B cell (primary cell): ENCODE measurements around the gene DDOST. TPM values are rescaled to one million over a fixed set of nuclear protein-coding genes. Genes with fewer than 3 reads are reported as not detected.

Experiments
- ATAC-seq: fragments of 200-7000 bp; cut with Tn5 transposase; one replicate; pipeline ENCODE4 v1.10.0; 2021; ENCODE audit warnings: low read depth, mild to moderate bottlenecking, moderate number of reproducible peaks, moderate library complexity
- CTCF ChIA-PET: fragments of 350-600 bp; sonication (Branson Sonifier 250); formaldehyde crosslinking; loops from one replicate; lab custom pipeline; 2021; ENCODE audit warnings: antibody characterized with exemption, inconsistent platforms; lab: Charles Lee
- POLR2A ChIA-PET: fragments of 350-600 bp; sonication (Branson Sonifier 250); formaldehyde crosslinking; loops from one replicate; lab custom pipeline; 2021; ENCODE audit warnings: antibody characterized with exemption; lab: Charles Lee
- DNase-seq: peaks from one replicate; pipeline ENCODE4 v3.0.0; 2013
- H2AFZ ChIP-seq: 2 replicates; pipeline ENCODE4 v1.6.1; 2012; ENCODE audit warnings: mild to moderate bottlenecking, low read depth, low read length; ENCODE audit not compliant: insufficient read depth, poor library complexity, severe bottlenecking
- H3K27ac ChIP-seq, 2 donors: 1 replicate in 1 of 2; 2 replicates in 1 of 2; pipeline ENCODE4 v1.5.1; 2012 to 2013; ENCODE audit warnings: low read length in 2 of 2, mild to moderate bottlenecking in 2 of 2, moderate library complexity in 1 of 2
- H3K27me3 ChIP-seq, 4 experiments: fragments of 200-600 bp in 1 of 4; sonication (generic) in 1 of 4; replicated peaks in 1 of 4; 1 replicate in 2 of 4; 2 replicates in 2 of 4; pipeline versions ENCODE4 v1.6.1 to v1.7.0; 2013 to 2016; ENCODE audit warnings: low read length in 3 of 4, mild to moderate bottlenecking in 2 of 4, mixed read lengths in 1 of 4, moderate library complexity in 1 of 4; ENCODE audit not compliant: insufficient read depth in 4 of 4, control insufficient read depth in 3 of 4; ENCODE audit errors: control extremely low read depth in 1 of 4
- H3K36me3 ChIP-seq, 2 experiments: replicated peaks in 1 of 2; 1 replicate in 1 of 2; 2 replicates in 1 of 2; pipeline versions ENCODE4 v1.6.1 to v1.7.1; 2013; ENCODE audit warnings: low read length in 1 of 2; ENCODE audit not compliant: insufficient read depth in 2 of 2, control insufficient read depth in 1 of 2; ENCODE audit errors: control extremely low read depth in 1 of 2, extremely low read depth in 1 of 2
- H3K4me1 ChIP-seq, 2 donors: fragments of 200-600 bp in 1 of 2; sonication (generic) in 1 of 2; 1 replicate in 1 of 2; 2 replicates in 1 of 2; pipeline versions ENCODE4 v1.5.1 to v1.6.1; 2013 to 2017; ENCODE audit warnings: low read length in 2 of 2; ENCODE audit not compliant: control insufficient read depth in 2 of 2, insufficient read depth in 2 of 2
- H3K4me2 ChIP-seq: replicated peaks from 2 replicates; pipeline ENCODE3; 2012; ENCODE audit warnings: mild to moderate bottlenecking, low read depth, low read length; ENCODE audit not compliant: poor library complexity, severe bottlenecking
- H3K4me3 ChIP-seq, 5 experiments: fragments of 200-600 bp in 1 of 5; sonication (generic) in 1 of 5; 1 replicate in 3 of 5; 2 replicates in 2 of 5; pipeline versions ENCODE4 v1.5.1 to v1.7.0; 2011 to 2016; ENCODE audit warnings: low read length in 4 of 5, mild to moderate bottlenecking in 4 of 5, low read depth in 2 of 5, control low read depth in 1 of 5, moderate library complexity in 1 of 5; ENCODE audit not compliant: insufficient read depth in 1 of 5; ENCODE audit errors: control extremely low read depth in 1 of 5, extremely low read depth in 1 of 5
- H3K79me2 ChIP-seq: fragments of 200-600 bp; sonication (generic); one replicate; pipeline ENCODE4 v1.6.0; 2016; ENCODE audit warnings: low read length; ENCODE audit not compliant: control insufficient read depth, insufficient read depth
- H3K9ac ChIP-seq: fragments of 200-600 bp; sonication (generic); 2 replicates; pipeline ENCODE4 v1.6.1; 2017; ENCODE audit warnings: mild to moderate bottlenecking, low read length, moderate library complexity
- H3K9me3 ChIP-seq, 3 donors: one replicate each; pipeline versions ENCODE4 v1.6.1 to v1.7.1; 2013; ENCODE audit warnings: low read length in 2 of 3; ENCODE audit not compliant: control insufficient read depth in 2 of 3, insufficient read depth in 1 of 3; ENCODE audit errors: control extremely low read depth in 1 of 3
- H4K20me1 ChIP-seq: 2 replicates; pipeline ENCODE4 v1.6.0; 2012; ENCODE audit warnings: mild to moderate bottlenecking, low read length; ENCODE audit not compliant: insufficient read depth, control insufficient read depth, poor library complexity, severe bottlenecking
- H3K27ac Mint-ChIP-seq: one replicate; pipeline ENCODE4 v1.8.0; 2021; ENCODE audit warnings: mixed read lengths
- H3K27me3 Mint-ChIP-seq: one replicate; pipeline ENCODE4 v1.8.0; 2021; ENCODE audit warnings: mixed read lengths
- H3K4me1 Mint-ChIP-seq: one replicate; pipeline ENCODE4 v1.8.0; 2021; ENCODE audit warnings: mixed read lengths
- H3K4me3 Mint-ChIP-seq: one replicate; pipeline ENCODE4 v1.8.0; 2021; ENCODE audit warnings: mixed read lengths
- H3K9me3 Mint-ChIP-seq: one replicate; pipeline ENCODE4 v1.8.0; 2022; ENCODE audit warnings: mixed read lengths; ENCODE audit not compliant: insufficient read depth
- CTCF ChIP-seq: fragments of 200-600 bp; IDR thresholded peaks from one replicate; pipeline ENCODE4 v1.8.0; 2022; ENCODE audit warnings: antibody characterized with exemption, mild to moderate bottlenecking
- EZH2 ChIP-seq: IDR thresholded peaks from 2 replicates; pipeline ENCODE4 v1.6.1; 2012; ENCODE audit warnings: borderline replicate concordance, low read depth, mild to moderate bottlenecking, moderate library complexity, low read length; ENCODE audit not compliant: insufficient read depth, poor library complexity, severe bottlenecking
- WGBS: methylation state at CpG from one replicate; pipeline ENCODE4 v1.1.5; 2013; ENCODE audit warnings: missing lambda C conversion rate; ENCODE audit not compliant: insufficient coverage; 5-methylcytosine and 5-hydroxymethylcytosine counted together
- intact Hi-C: fragments of 100-400 bp; cut with micrococcal nuclease; formaldehyde crosslinking; loops from one replicate; pipeline ENCODE4 v1.10.0; 2022
- polyA plus RNA-seq: library from polyadenylated mRNA; depleted of rRNA; stranded (reverse); fragments of >200 nt; gene quantifications from 2 replicates; pipeline ENCODE4 v1.2.3, GENCODE V29; 2012
- total RNA-seq, 2 donors: library from RNA; stranded (reverse); fragments of 120-200 nt in 1 of 2; gene quantifications; 1 replicate in 1 of 2; 2 replicates in 1 of 2; pipeline versions ENCODE4 v1.2.3 to v1.2.4, GENCODE V29; 2013 to 2022

The DDOST gene
- total and polyA plus RNA-seq, 2 donors (not counting 1 experiment from before 2014, with no cell fraction given) = 73.5 to 99.2 TPM

DNA sequence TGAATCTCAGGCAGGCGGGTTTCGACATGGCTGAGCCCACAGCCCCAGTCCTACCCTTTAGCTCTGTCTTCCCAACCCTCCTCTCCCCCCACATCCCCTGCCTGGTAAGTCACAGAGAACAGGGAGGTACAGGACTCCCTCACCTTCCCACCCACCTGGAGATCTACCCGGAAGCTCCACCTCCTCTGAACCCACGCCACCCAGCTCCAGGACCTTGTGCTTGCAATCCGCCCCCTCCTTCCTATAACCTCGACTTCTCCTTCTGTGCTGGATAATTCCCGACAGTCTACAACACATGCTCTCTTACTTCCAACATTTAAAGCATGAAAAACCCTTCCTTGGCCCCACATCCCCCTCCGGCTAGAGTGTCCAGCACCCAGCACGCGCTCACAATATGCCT lies 34.3 kb upstream of the DDOST start:
- no peaks in the 10 kb centered on the region for H4K20me1 ChIP-seq
- Mint-ChIP-seq H3K4me1 (peaks cover 4% of the 10 kb centered on the region), H3K4me3 (peak overlapping the region; percentile 91), H3K27me3 (no peaks in the 10 kb centered on the region), H3K27ac (no peak overlapping the region), H3K9me3 (no peaks in the 10 kb centered on the region)
- no peak overlapping the region for H3K27ac ChIP-seq
- H2AFZ ChIP-seq = no peak overlapping the region
- ChIA-PET POLR2A (no interaction called here), CTCF (interaction anchor here (0.6 to 7.6 kb wide), 6 partner anchors 12 to 499 kb away, joined by 3 to 130 read pairs (median 4); no protein-coding TSS in a partner anchor)
- H3K4me1 ChIP-seq = peaks cover 0 to 8% of the 10 kb centered on the region in 2 donors
- H3K36me3 ChIP-seq = no peaks in the 10 kb centered on the region
- no peak for TF ChIP-seq EZH2
- no peak for TF ChIP-seq CTCF
- H3K4me3 ChIP-seq = no peak overlapping the region
- 89% methylated on average over 10 of the region's 10 CpGs for WGBS
- H3K9ac ChIP-seq = no peak overlapping the region
- ATAC-seq (no peak), DNase-seq (no peak)
- H3K79me2 ChIP-seq = no peaks in the 10 kb centered on the region
- intact Hi-C loops = no loop called here
- H3K9me3 ChIP-seq = no peaks in the 10 kb centered on the region
- no peaks in the 10 kb centered on the region for H3K27me3 ChIP-seq
- H3K4me2 ChIP-seq = no peak overlapping the region

- TF ChIP-seq CTCF (no peak), EZH2 (no peak)
- Histone ChIP-seq H3K4me2 (no peak overlapping the region), H3K9me3 (no peaks in the 10 kb centered on the region), H4K20me1 (no peaks in the 10 kb centered on the region), H3K9ac (no peak overlapping the region), H2AFZ (no peak overlapping the region), H3K27me3 (no peaks in the 10 kb centered on the region), H3K27ac (no peak overlapping the region), H3K36me3 (no peaks in the 10 kb centered on the region), H3K4me3 (no peak overlapping the region), H3K4me1 (peaks cover 0 to 8% of the 10 kb centered on the region in 2 donors), H3K79me2 (no peaks in the 10 kb centered on the region)
- DNase-seq (no peak), ATAC-seq (no peak)
- CTCF ChIA-PET = interaction anchor here (7.6 kb wide), 1 partner anchor 501 kb away, joined by 130 read pairs; no protein-coding TSS in a partner anchor
- WGBS = 83% methylated on average over 1 of the region's 2 CpGs
- intact Hi-C loops = no loop called here
- POLR2A ChIA-PET = no interaction called here
- no peak overlapping the region for H3K4me3 Mint-ChIP-seq
- H3K27me3 Mint-ChIP-seq = no peaks in the 10 kb centered on the region
- no peaks in the 10 kb centered on the region for H3K9me3 Mint-ChIP-seq
- H3K4me1 Mint-ChIP-seq = peaks cover 4% of the 10 kb centered on the region
- H3K27ac Mint-ChIP-seq = no peak overlapping the region
Measured at GRCh38 chr1:20693623-20694022, 32.5 kb upstream of the DDOST start.
